Epithelial cell of prostate (primary cell): Measurements from ENCODE around the gene P2RX7.

ENCODE experiments used
- DNase-seq: peaks from one replicate; pipeline ENCODE4 v3.0.0-alpha.2; 2011; ENCODE audit warnings: low read depth, low spot score
- H3K27ac ChIP-seq: fragments of 450-650 bp; 2 replicates; pipeline ENCODE4 v1.5.1; 2017; ENCODE audit warnings: mild to moderate bottlenecking

Gene P2RX7

GRCh38 chr12:121108492-121108891 is 24.2 kb upstream of the P2RX7 start:
- no peak overlapping the region for H3K27ac ChIP-seq
- no peak for DNase-seq

GRCh38 chr12:121110211-121110940 is 22.3 kb upstream of the P2RX7 start:
- H3K27ac ChIP-seq: no peak overlapping the region
- no peak for DNase-seq

GRCh38 chr12:121111684-121112083 is 21.0 kb upstream of the P2RX7 start:
- H3K27ac ChIP-seq: no peak overlapping the region
- no peak for DNase-seq

- H3K27ac ChIP-seq: no peak overlapping the region
- no peak for DNase-seq
Measured at GRCh38 chr12:121112496-121112895, 20.2 kb upstream of the P2RX7 start.

- no peak for DNase-seq
Measured at GRCh38 chr12:121113057-121113456, 19.6 kb upstream of the P2RX7 start.

GRCh38 chr12:121114019-121114639 is 18.5 kb upstream of the P2RX7 start:
- no peak overlapping the region for H3K27ac ChIP-seq
- no peak for DNase-seq

More at GRCh38 chr12:121113057-121113456, 19.6 kb upstream of the P2RX7 start:
- no peak overlapping the region for H3K27ac ChIP-seq

- DNase-seq: no peak
- no peak overlapping the region for H3K27ac ChIP-seq
Measured at GRCh38 chr12:121114806-121115205, 17.9 kb upstream of the P2RX7 start.

- H3K27ac ChIP-seq: no peak overlapping the region
- no peak for DNase-seq
Measured at GRCh38 chr12:121115530-121115929, 17.1 kb upstream of the P2RX7 start.

GRCh38 chr12:121116318-121117225 is 16.1 kb upstream of the P2RX7 start:
- no peak overlapping the region for H3K27ac ChIP-seq
- no peak for DNase-seq

GRCh38 chr12:121117226-121117777 is 15.4 kb upstream of the P2RX7 start:
- no peak overlapping the region for H3K27ac ChIP-seq

GRCh38 chr12:121120323-121120722 is 12.4 kb upstream of the P2RX7 start:
- no peak overlapping the region for H3K27ac ChIP-seq
- no peak for DNase-seq

More at GRCh38 chr12:121117226-121117777, 15.4 kb upstream of the P2RX7 start:
- no peak for DNase-seq

- DNase-seq: no peak
- H3K27ac ChIP-seq: no peak overlapping the region
Measured at GRCh38 chr12:121120989-121121755, 11.5 kb upstream of the P2RX7 start.

- no peak for DNase-seq
- H3K27ac ChIP-seq: no peak overlapping the region
Measured at GRCh38 chr12:121121805-121122204, 10.9 kb upstream of the P2RX7 start.

GRCh38 chr12:121123488-121123887 is 9.2 kb upstream of the P2RX7 start:
- no peak for DNase-seq

GRCh38 chr12:121124402-121125109 is 8.1 kb upstream of the P2RX7 start:
- H3K27ac ChIP-seq: no peak overlapping the region
- peak; percentile 92 for DNase-seq

More at GRCh38 chr12:121123488-121123887, 9.2 kb upstream of the P2RX7 start:
- H3K27ac ChIP-seq: no peak overlapping the region

GRCh38 chr12:121127501-121127900 is 5.2 kb upstream of the P2RX7 start:
- H3K27ac ChIP-seq: no peak overlapping the region
- no peak for DNase-seq

GRCh38 chr12:121128908-121129810 is 3.5 kb upstream of the P2RX7 start:
- no peak overlapping the region for H3K27ac ChIP-seq
- no peak for DNase-seq

- no peak for DNase-seq
- no peak overlapping the region for H3K27ac ChIP-seq
Measured at GRCh38 chr12:121129811-121130147, 2.9 kb upstream of the P2RX7 start.
